Measurements from ENCODE around the gene SYCP1. TPM values are rescaled to one million over a fixed set of nuclear protein-coding genes. Genes with fewer than 3 reads are reported as not detected.

SYCP1 gene
- total RNA-seq, 4 donors from 2014 or later, result not detected

GRCh38 chr1:114979278-114979891 lies 124.7 kb downstream of the SYCP1 start:
- H3K27ac ChIP-seq, result no peak overlapping the region
- in situ Hi-C loops (cut with MboI; ENCODE audit: low pct_ligation_motif_present in 1 of 4, low pct_unique_long_range_greater_than_20kb in 1 of 4, low sequenced_read_pairs in 3 of 4) (loop anchor here in 3 of 4 donors (5.0 to 25.0 kb wide), 2 partner anchors 133 to 608 kb away; no protein-coding TSS in a partner anchor), intact Hi-C loops (cut with DNase I; ENCODE audit: low total_unique reads) (loop anchor here (2.0 to 10.0 kb wide), 2 partner anchors 133 to 615 kb away; no protein-coding TSS in a partner anchor)
- H3K9me3 ChIP-seq, result peaks cover 5 to 10% of the 10 kb centered on the region in 2 donors
- H3K36me3 ChIP-seq, result no peaks in the 10 kb centered on the region
- TF ChIP-seq CTCF (IDR thresholded peaks at IDR 0.05) (peak; percentile 76 to 86 (median 78)), POLR2AphosphoS5 (IDR thresholded peaks at IDR 0.05) (no peak), EP300 (IDR thresholded peaks at IDR 0.05; ENCODE audit: low read depth) (no peak), POLR2A (IDR thresholded peaks at IDR 0.05) (no peak)
- peak; percentile 64 for DNase-seq
- no peaks in the 10 kb centered on the region for H3K4me1 ChIP-seq
- H3K4me3 ChIP-seq, result no peak overlapping the region
- WGBS, 2 donors (ENCODE audit: low coverage in 1 of 2), result 26 to 30% methylated on average over 4 of the region's 4 CpGs
- peaks cover 5% of the 10 kb centered on the region for H3K27me3 ChIP-seq

GRCh38 chr1:114982251-114982650 lies 127.6 kb downstream of the SYCP1 start:
- no peaks in the 10 kb centered on the region for H3K4me1 ChIP-seq
- H3K9me3 ChIP-seq, result peaks cover 5 to 10% of the 10 kb centered on the region in 2 donors
- H3K27ac ChIP-seq, result no peak overlapping the region
- no peak for DNase-seq
- H3K4me3 ChIP-seq, result no peak overlapping the region
- in situ Hi-C loops (cut with MboI; ENCODE audit: low pct_ligation_motif_present in 1 of 4, low pct_unique_long_range_greater_than_20kb in 1 of 4, low sequenced_read_pairs in 3 of 4), result loop anchor here in 3 of 4 donors (5.0 to 25.0 kb wide), 3 partner anchors 130 to 605 kb away; no protein-coding TSS in a partner anchor
- H3K36me3 ChIP-seq, result no peaks in the 10 kb centered on the region
- WGBS, 2 donors (ENCODE audit: low coverage in 1 of 2), result 67 to 97% methylated on average over 1 of the region's 1 CpG
- intact Hi-C loops (cut with DNase I; ENCODE audit: low total_unique reads), result no loop called here
- peaks cover 3% of the 10 kb centered on the region for H3K27me3 ChIP-seq
- TF ChIP-seq EP300 (IDR thresholded peaks at IDR 0.05; ENCODE audit: low read depth) (no peak), POLR2AphosphoS5 (IDR thresholded peaks at IDR 0.05) (no peak), POLR2A (IDR thresholded peaks at IDR 0.05) (no peak), CTCF (IDR thresholded peaks at IDR 0.05) (no peak)

GRCh38 chr1:114986286-114986685 lies 131.6 kb downstream of the SYCP1 start:
- in situ Hi-C loops (cut with MboI; ENCODE audit: low pct_ligation_motif_present in 1 of 4, low pct_unique_long_range_greater_than_20kb in 1 of 4, low sequenced_read_pairs in 3 of 4), result loop anchor here in 2 of 4 donors (25.0 kb wide), 1 partner anchor 601 kb away; no protein-coding TSS in a partner anchor

GRCh38 chr1:114988095-114988494 lies 133.4 kb downstream of the SYCP1 start:
- intact Hi-C loops (cut with DNase I; ENCODE audit: low total_unique reads), result no loop called here
- Histone ChIP-seq H3K4me1 (no peaks in the 10 kb centered on the region), H3K4me3 (no peak overlapping the region), H3K27me3 (no peaks in the 10 kb centered on the region), H3K36me3 (no peaks in the 10 kb centered on the region), H3K27ac (no peak overlapping the region), H3K9me3 (peaks cover 6 to 11% of the 10 kb centered on the region in 2 donors)
- WGBS, 2 donors (ENCODE audit: low coverage in 1 of 2), result 89% methylated on average over 1 of the region's 1 CpG
- TF ChIP-seq CTCF (IDR thresholded peaks at IDR 0.05) (no peak), EP300 (IDR thresholded peaks at IDR 0.05; ENCODE audit: low read depth) (no peak), POLR2A (IDR thresholded peaks at IDR 0.05) (no peak), POLR2AphosphoS5 (IDR thresholded peaks at IDR 0.05) (no peak)
- no peak for DNase-seq
- in situ Hi-C loops (cut with MboI; ENCODE audit: low pct_ligation_motif_present in 1 of 4, low pct_unique_long_range_greater_than_20kb in 1 of 4, low sequenced_read_pairs in 3 of 4), result loop anchor here in 2 of 4 donors (25.0 kb wide), 1 partner anchor 599 kb away; no protein-coding TSS in a partner anchor

More at GRCh38 chr1:114986286-114986685, 131.6 kb downstream of the SYCP1 start:
- Histone ChIP-seq H3K4me3 (no peak overlapping the region), H3K4me1 (no peaks in the 10 kb centered on the region), H3K27me3 (no peaks in the 10 kb centered on the region), H3K27ac (no peak overlapping the region), H3K36me3 (no peaks in the 10 kb centered on the region), H3K9me3 (peaks cover 12 to 21% of the 10 kb centered on the region in 2 donors)
- intact Hi-C loops (cut with DNase I; ENCODE audit: low total_unique reads), result no loop called here
- TF ChIP-seq CTCF (IDR thresholded peaks at IDR 0.05) (no peak), POLR2A (IDR thresholded peaks at IDR 0.05) (no peak), EP300 (IDR thresholded peaks at IDR 0.05; ENCODE audit: low read depth) (no peak), POLR2AphosphoS5 (IDR thresholded peaks at IDR 0.05) (no peak)
- DNase-seq, result no peak

Measured in transverse colon (tissue), 4 donors.